PC-3 (cell line): ENCODE measurements around the gene DEK.

ENCODE experiments used
- EZH2 ChIP-seq: fragments of 300-600 bp; sonication (generic); IDR thresholded peaks from one replicate; pipeline ENCODE4 v1.6.1; 2017; ENCODE audit warnings: antibody characterized with exemption, mild to moderate bottlenecking, low read length; ENCODE audit not compliant: unreplicated experiment
- EZH2phosphoT487 ChIP-seq: fragments of 300-600 bp; sonication (generic); IDR thresholded peaks from 2 replicates; pipeline ENCODE4 v1.6.1; 2018; ENCODE audit warnings: mild to moderate bottlenecking, antibody characterized with exemption, low read length, borderline replicate concordance
- TF ChIP-seq, protein P1 (sequence below): fragments of 300-600 bp; sonication (generic); conservative IDR thresholded peaks from 2 replicates; pipeline ENCODE4 v1.5.1; 2017; ENCODE audit warnings: antibody characterized with exemption, low read depth, mild to moderate bottlenecking, low read length

GRCh38 chr6:18209539-18210197, 54.7 kb downstream of the DEK start:
- TF ChIP-seq, protein P1, sequence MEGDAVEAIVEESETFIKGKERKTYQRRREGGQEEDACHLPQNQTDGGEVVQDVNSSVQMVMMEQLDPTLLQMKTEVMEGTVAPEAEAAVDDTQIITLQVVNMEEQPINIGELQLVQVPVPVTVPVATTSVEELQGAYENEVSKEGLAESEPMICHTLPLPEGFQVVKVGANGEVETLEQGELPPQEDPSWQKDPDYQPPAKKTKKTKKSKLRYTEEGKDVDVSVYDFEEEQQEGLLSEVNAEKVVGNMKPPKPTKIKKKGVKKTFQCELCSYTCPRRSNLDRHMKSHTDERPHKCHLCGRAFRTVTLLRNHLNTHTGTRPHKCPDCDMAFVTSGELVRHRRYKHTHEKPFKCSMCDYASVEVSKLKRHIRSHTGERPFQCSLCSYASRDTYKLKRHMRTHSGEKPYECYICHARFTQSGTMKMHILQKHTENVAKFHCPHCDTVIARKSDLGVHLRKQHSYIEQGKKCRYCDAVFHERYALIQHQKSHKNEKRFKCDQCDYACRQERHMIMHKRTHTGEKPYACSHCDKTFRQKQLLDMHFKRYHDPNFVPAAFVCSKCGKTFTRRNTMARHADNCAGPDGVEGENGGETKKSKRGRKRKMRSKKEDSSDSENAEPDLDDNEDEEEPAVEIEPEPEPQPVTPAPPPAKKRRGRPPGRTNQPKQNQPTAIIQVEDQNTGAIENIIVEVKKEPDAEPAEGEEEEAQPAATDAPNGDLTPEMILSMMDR: no peak
- TF ChIP-seq EZH2phosphoT487 (no peak), EZH2 (no peak)
